ENCODE measurements around the gene GPC3.

Gene GPC3

DNA sequence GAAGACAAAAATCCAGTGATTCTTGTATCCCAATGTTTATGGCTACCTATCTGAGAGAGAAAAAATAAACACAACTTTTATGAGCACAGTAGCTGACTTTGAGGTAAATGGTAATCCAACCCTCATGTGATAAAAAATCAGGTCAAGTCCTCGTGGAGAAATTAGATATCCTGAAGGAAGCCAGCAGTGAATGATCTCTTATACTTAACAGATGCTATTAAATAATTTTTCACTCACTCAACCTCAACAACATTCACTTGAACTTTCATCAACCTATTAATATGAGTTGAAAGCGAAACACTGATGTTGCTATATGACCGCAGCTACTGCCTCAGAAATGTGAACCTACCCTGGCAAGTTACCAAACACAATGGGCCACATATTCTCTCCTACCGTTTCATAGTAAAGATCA lies 105.4 kb downstream of the GPC3 start:
- DNase-seq = no peak

DNA sequence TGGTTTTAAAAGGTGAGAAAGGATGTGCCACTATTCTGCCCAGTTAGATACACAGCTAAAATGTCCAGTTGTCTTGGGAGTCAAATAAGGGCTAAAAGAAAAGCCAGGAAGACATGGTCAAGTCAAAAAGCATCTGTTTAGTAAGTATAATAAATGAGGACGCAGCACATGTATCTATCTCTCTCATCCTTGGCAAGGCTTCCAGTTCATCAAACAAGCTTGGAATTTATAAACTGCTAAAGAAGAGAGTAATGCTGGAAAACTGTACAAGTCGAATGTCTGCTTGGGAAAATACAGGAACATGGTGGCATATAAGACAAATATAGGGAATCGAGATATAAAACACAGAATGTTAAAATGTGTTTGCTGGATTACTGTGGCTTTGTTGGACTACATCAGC lies 106.7 kb downstream of the GPC3 start:
- DNase-seq = no peak

DNA sequence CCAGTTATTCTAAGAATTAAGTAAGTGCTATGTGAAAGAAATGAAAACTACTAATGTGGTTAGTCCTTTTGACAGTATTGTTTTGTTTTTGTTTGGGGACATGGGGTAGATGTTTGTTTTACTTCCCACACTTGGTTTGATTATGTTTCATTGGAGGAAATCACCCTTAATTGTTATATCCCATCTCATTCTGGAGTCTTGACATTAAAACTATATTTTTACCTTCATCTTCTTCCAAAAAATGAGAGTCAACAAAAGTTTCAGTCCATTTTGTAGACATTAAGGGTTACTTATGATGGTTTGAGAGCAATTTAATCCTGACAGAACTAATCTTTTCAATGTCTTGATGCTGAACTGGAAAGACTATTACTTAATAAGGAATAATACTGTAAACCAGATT lies 108.7 kb downstream of the GPC3 start:
- no peak for DNase-seq

DNA sequence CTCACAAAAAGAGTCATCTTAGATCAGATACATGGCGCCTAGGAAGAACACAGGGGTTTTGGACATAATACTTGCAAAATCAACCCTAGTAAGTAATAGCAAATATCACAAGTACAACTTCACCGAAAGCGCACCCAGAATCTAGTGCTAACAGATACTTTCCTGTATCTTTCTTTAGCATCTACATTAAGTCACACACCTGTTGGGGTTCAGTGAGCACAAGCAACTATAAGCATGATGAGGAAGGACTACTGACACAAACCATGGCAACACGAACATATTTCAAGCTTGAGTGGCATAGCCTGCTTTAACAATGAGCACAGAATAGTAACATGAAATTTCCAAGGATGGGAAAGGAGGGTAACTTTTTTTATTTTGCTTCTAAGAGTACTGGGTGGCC lies 116.1 kb downstream of the GPC3 start:
- DNase-seq = no peak

DNA sequence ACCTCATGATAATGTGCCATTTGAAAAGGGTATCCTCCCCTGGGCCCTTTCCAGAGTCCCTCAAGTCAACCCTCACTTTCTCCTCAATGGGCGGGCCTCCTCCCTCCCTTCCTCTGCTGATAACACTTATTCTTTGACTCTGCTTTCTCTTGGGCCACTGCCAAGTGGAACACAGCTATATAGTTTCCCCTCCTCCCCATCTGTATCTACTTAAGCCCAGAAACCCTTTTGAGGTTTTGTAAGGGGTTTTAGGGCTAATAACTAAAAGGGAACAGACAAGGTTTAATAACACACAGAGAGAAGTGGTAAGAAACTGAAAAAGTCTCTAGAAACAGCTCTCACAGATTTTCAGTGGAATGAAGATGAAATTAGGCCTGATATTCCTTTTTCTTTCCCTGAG lies 116.7 kb downstream of the GPC3 start:
- DNase-seq = no peak

DNA sequence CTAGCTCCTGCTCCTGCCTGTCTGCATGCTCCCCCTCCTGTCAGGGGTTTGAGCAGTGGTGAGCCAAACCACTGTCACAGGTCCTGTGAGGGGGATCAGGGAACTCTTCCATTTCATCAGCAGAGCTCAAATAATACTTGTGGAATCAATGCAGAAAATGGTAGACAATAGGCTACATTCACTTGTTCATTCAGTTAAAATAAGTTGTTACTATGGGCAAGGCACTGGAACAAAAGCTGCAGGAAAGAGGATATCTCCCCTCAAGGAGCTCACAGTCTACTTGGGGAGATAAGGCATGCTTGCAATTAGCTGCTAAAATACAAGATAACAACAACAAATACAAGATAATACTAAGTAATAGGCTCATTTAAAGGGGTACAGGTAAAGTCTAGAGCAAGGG lies 117.1 kb downstream of the GPC3 start:
- DNase-seq = no peak

DNA sequence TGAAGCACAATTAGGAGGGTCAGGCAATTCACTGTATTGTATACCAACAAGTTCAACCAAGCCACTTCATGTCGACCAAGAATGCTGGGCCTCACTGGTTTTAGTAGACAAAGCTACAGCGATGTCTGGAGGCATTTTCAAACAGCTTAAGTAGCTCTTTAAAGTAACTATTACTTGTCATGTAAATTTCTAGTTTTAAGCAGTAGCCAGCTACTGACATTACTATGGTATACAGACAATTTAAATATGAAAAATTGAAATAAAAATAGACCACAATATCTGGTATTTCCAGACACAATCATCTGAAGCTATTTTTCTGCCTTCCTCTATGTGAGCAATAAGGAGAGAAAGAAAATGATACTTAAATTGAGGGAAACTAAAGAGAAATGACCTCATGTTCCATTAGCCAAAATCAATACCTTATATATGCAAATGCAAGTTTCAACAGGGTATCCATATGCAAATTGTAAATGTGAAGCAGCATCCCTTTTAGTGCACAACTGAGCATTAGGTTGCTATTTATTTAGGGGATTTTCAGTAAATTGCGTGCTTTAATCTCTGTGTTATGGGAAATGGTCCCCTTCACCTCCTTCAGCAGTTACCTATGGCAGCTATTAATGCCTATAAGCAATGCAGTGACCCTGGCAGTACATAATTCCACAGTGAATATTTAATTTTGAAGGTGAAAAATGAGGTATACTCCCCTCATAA lies 119.5 kb downstream of the GPC3 start:
- no peak for DNase-seq

DNA sequence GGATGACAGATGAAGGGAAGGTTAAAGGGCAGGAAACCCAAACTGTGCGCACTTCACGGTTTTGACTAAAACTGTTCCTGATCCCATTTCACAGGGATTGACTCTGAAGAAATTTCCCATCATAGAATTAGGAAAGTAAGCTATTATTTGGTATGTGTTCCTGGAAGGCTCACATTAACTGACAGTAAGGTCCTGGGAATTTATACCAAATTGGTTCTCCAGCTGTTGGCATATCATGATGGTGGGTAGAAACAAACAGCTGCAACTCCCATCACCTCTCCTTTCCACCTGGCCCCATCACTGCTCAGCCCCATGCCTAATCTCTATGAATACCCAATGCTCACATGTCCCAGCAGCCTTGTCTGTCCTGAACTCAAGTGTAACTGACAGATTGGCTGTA lies 121.2 kb downstream of the GPC3 start:
- no peak for DNase-seq

DNA sequence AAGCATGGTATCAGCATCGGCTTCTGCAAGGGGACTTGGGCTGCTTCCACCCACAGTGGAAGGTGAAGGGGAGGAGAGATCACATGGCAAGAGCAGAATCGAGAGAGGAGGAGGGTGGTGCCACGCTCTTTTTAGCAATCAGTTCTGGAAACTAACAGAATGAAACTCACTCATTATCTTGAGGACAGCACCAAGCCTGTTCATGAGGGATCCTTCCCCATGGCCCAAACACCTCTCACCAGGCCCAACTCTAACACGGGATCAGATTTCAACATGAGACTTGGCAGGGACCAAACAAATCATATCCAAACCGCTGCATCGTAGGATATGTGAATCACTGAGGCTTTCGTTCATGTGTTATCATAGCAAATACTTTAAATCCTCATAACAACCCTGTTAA lies 125.5 kb downstream of the GPC3 start:
- DNase-seq = no peak

DNA sequence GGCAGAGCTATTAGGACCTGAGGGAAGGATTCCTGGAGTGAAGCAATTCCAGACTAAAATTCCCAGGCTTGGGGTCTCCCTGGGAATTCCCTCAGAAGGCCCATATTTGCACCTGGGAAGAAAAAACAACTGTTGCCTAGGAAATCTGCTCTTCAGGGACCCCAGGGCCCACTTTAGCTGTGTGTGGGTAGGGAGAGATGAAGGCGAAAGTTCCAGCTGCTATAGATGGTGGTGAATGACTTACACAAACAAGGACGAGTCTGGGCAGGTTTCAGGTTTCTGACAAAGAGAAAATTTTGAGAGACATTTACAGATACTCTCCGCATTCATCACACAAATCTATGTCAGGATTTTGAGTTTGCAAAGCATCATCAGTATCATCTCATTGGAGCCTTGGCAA lies 126.1 kb downstream of the GPC3 start:
- DNase-seq = no peak

DNA sequence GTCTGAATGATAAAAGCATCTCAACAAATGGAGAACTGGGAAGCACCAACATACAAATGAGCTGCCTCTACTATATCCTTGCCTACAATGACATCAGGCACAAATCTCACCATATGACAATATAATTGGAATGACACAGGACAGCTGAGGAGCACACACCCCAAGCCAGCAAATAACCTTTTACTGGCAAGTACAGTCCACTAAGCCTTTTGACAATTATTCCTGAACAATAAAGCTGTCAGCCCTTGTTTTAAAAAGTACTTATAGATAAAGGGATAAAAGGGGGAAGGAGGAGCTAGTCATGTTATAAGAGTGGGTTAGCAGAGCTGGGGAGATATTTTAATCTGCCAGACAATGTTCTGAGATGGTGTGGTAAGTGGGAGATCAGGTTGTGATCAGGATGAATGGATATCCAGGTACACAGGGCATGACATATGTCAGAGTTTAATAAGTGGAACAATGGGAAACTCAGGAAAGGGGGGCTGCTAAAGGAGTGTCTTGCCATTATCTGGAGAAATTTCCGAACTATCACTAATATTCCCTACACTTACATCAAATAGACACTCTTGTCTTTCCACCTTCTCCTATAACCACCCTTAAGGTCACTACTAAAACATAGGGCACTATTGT lies 127.6 kb downstream of the GPC3 start:
- no peak for DNase-seq

DNA sequence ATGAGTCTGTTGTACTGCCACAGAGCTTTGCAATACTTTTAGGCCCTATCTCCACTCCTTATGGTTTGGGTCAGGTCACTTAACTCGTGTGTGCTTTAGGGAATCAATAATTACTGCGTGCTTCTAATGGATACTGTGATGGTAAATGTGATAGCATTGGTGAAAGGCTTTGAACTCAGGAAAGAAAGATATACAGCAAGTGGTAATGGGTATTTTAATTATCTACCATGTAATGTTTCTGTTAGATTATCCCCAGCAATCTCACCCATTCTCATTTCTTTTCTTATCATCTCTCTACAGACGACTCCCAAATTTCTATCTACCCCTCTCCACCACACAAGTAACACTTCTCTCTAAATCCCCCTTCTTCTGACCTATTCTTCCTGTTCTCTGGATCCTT lies 128.6 kb downstream of the GPC3 start:
- DNase-seq = no peak

DNA sequence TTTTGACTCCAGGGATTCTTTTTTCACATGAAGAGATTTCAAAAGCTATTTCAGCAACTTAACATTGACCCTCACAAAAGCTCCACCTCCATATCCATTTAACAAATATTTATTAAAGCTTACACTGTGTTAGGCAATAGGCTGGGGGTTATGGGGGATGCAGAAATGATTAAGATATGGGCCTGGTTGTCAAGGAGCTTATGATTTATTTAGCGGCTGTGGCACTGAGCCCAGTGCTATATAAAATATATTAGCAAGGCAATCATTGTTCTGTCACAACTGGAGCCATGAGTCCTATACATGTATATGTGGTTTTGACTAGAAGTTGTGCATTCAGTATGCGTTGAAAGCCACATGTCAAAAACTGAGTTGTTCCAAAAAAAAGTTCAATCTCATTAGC lies 131.1 kb downstream of the GPC3 start:
- no peak for DNase-seq

DNA sequence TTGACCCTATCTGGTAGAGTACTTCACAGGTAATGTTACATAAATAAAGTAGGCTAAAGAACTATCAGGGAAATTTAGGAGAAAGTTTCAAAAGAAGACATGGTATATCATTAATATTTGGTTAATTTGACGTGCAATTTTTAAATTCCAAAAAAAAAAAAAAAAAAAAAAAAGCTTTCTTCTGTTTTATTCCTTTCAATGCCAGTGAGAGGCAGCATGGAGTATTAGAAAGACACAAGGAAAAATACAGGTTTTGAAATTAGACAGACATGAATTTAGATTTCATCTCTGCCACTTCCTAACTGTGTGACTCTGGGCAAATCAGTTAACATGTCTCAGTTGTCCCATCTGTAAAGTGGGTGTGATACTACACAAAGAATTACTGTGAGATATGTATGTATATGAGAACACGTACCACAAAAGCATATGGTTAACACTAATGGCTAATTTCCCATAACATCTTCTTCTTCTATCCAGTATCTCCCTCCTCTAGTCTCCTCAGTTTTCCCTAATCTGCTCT lies 132.5 kb downstream of the GPC3 start:
- no peak for DNase-seq

DNA sequence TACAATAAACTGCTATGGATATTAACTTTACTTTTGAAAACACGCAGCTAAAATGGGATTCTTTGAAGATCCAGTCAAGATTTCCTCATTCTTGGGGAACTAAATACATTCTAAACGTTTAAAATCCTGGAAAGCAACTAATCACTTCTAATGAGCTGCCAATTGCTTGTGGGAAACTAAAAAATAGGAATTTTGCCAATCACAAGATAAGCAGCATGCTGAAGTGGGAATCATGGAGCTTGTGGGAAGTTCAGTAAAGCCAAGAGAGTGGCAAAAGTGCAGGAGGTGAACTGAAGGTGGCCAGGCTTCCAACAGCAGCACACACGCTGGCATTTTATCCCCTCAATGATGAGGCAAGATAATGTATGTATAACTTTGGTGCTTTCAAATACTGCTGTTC lies 133.0 kb downstream of the GPC3 start:
- no peak for DNase-seq

DNA sequence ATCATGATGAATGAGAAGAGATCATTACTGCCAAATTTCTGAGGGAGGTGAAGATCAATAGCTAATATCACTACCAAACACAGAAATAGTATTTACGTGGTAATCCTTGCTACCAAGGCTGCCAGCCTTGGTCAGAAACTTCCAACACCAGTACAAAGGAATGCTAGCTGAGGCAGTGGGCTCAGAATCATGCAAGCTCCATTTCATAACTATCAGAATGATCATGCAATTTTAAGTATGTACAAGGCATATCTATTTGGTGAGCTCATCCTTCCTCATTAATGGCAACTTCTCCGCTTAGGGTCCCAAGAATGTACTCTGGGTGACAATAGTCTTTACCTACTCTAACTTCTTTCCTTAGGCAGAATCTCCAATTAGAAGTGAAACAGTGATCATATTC lies 135.0 kb downstream of the GPC3 start:
- DNase-seq = no peak

DNA sequence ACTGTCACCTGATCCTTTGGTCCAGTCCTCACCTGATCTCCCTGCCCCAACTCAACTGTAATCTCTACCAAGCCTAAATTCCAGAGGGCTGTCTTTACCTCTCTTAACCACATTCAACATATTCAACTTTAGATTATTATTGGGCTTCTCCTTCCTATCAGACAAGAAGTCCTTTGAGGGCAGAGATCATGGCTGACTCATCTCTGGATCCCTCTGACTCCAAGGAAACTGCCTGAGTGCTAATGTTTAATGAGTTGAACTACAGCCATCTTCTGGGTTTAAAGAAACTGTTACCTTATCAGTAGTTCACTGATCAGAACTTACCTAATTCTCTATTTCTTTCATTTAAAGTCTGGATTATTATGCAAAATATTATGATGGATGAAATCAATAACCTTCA lies 135.7 kb downstream of the GPC3 start:
- DNase-seq = no peak

DNA sequence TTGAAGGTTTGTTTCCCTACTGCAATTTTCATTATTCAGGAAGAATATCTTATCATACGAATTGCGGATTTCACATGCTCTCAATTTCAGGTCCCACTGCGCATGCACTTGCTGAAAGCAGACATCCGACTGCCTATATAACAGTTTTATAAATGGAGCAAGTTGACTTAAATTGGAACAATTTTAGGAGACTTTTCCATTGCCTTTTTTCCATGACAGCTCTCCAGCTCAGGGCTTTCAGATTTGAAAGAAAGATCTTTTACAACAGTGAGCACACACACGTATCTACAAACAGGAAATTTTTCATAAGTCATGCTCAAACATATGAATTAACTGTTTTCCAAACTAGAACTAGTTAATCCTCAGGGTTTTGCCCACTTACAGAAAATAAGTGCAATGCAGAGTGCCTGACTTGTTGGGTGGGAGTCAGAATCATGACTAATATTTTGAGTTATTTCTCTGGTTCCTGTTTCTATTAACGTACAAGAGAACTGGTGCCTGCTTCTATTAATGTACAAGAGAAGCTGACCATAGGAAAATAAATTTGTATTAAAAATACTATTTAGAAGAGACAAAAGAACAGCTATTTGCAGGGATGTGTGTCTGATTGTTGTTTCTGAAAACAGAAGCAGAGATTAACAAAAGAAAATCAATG lies 137.9 kb downstream of the GPC3 start:
- no peak for DNase-seq

DNA sequence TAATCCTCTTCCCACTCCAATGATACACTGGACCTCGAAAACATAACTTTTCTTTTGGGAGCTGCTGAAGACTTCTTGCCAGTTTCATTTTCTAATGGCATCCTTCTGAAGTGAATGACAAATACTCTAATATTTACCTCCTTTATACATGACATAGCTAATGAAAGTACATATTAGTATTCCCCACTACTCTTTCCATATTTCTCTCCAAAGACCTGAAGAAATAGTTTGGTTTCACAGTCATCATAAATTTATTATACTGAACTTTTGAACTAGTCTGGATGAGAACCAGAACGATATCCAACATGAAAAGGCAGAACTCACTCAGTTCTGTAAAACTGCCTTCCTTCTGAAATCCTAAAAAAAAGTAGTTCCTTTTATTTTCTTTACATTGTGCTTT lies 139.1 kb downstream of the GPC3 start:
- DNase-seq = no peak

DNA sequence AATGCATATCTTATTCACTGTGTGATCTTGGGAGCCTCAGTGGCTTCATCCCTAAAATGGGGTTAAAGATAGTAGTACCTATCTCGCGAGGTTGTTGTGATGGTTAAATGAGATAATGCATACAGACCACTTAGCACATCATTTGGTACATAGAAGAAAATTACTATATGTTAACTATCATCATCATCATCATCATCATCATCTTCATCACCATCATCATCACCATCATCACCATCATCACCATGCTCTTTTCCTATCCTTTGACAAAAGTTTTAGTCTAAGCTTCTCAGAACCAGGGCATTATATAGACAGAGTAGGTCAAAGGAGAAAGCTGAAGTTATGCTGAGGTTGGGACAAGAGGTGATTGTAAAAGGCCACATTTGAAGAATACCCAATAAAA lies 145.0 kb downstream of the GPC3 start:
- no peak for DNase-seq

DNA sequence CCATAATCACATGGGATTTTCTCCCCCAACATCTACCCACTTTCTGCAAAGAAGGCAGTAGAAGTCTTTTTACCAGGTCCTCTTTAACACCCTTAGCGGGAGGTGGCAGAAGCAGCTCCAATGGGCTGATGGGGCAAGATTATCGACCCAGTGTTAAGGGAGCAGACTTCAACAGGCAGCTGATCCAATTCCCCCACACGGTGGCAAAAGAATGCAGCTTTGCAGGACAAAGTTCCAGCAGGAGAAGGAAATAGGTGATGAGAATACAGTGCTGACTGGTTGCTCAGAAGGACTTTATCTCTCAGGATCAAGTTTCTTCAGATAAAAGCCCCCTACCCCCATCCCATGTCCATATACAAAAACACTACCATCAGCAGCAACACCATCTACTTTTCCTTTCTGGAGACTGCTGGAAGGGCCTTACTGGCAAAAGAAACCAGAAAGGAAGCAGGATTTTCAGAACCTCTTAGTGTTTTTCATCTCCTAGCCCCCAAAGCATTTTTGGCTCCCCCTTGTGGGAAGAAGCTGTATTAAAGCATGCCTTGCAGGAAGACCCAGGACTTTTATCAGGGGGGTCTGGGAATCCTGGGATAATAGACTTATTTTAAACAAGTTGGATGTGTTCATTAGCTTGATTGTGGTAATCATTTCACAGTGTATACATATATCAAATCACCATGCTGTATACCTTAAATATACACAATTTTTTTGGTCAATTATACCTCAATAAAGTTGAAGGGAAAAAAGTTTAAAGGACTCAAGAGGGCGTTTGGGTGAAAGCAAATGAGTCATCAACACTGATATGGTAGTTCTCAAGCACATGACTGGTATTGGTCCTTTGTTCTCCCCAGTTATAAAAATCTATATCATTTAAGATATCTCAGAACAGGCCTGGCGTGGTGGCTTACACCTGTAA lies 146.4 kb downstream of the GPC3 start:
- DNase-seq = peak; percentile 20

DNA sequence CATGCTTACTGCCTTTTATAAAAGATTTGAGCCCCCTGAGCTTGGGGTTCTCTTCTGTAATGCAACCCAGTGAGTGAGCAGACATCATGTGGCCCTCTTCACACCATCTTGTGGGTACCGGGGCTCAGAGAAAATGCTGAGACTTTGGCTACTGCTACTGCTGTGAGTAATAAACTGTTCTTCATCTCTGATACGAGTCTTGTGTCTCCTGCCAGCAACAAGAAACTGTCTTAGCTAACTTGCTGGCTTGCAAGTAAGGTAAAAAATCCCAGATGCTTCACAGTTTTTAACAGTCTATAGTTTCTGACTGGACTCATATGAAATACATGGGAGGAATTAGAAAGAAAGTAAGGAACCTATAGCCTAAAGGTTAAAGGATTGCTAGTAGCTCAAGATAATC lies 148.3 kb downstream of the GPC3 start:
- no peak for DNase-seq

DNA sequence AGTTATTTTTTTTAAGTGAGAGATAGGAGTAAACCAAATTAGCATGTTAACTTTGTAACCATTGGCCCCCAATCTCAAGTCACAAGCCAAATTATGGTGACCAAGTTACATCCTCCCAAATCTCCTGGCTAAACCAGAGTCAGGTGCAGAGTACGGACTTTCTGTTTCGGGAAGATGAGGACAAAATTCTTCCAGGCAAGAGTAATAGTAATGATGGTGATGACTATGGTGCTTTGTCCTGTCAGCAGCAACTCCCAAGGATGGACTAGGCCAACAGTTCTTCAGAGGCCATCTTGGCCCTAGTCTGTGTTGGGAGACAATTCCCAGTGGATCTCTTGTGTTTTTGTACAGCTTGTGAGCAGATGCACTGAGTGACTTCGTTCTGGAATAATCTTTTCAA lies 148.8 kb downstream of the GPC3 start:
- no peak for DNase-seq
